K562 (cell line): ENCODE results near the gene PTH1R. TPM values are rescaled to one million over a fixed set of nuclear protein-coding genes. Genes with fewer than 3 reads are reported as not detected.

Experiments
- ATAC-seq: fragments of 200-7000 bp; cut with Tn5 transposase; 3 replicates; pipeline ENCODE4 v1.9.1; 2020; ENCODE audit warnings: moderate library complexity
- BruUV-seq: library from RNA; stranded (reverse); fragments of 400-500 nt; replicated peaks from 2 replicates; lab custom pipeline; 2021; lab: Mats Ljungman, UMichigan
- CTCF ChIA-PET: fragments of 300-600 bp; formaldehyde crosslinking; extraction: SDS; loops from one replicate; lab custom pipeline; 2021; ENCODE audit warnings: low intra/inter-chr PET ratio; lab: Yijun Ruan, JAX
- POLR2A ChIA-PET: fragments of 300-600, 350-650 bp; sonication (Branson Sonifier 250); formaldehyde crosslinking; extraction: SDS; loops from one replicate; lab custom pipeline; 2021; ENCODE audit warnings: antibody characterized with exemption, inconsistent platforms; lab: Yijun Ruan, JAX
- DNase-seq, 4 experiments: peaks; one replicate each; pipeline versions ENCODE4 v3.0.0 to v3.0.0-alpha.2; 2011 to 2018; ENCODE audit warnings: low spot score in 3 of 4, mixed read lengths in 3 of 4; ENCODE audit errors: extremely low read depth in 1 of 4
- FAIRE-seq: peaks from 2 replicates; lab custom pipeline; 2011; peaks lifted over from hg19 to GRCh38; lab: Jason Lieb, UNC
- H2AFZ ChIP-seq: 2 replicates; pipeline ENCODE4 v1.6.0; 2011; ENCODE audit warnings: low read depth, low read length, control low read depth, inconsistent platforms
- H3K27ac ChIP-seq: fragments of 200-600 bp; 3 replicates; pipeline ENCODE4 v1.8.0; 2011; ENCODE audit warnings: low read depth, mild to moderate bottlenecking, control low read depth, inconsistent platforms, low read length, moderate library complexity, mixed read lengths; ENCODE audit errors: extremely low read depth
- H3K27me3 ChIP-seq, 2 experiments: fragments of 300-600 bp in 1 of 2; 2 replicates in 1 of 2; 3 replicates in 1 of 2; pipeline versions ENCODE4 v1.6.0 to v1.8.0; 2011; ENCODE audit warnings: inconsistent platforms in 2 of 2, low read length in 2 of 2, mild to moderate bottlenecking in 1 of 2, mixed read lengths in 1 of 2, moderate library complexity in 1 of 2; ENCODE audit not compliant: control insufficient read depth in 2 of 2, insufficient read depth in 2 of 2
- H3K36me3 ChIP-seq: fragments of 300-600 bp; 3 replicates; pipeline ENCODE4 v1.8.0; 2011; ENCODE audit warnings: mild to moderate bottlenecking, low read length, inconsistent platforms; ENCODE audit not compliant: control insufficient read depth, insufficient read depth
- H3K4me1 ChIP-seq, 2 experiments: fragments of 200-600 bp in 1 of 2; replicated peaks in 1 of 2; 2 replicates in 1 of 2; 3 replicates in 1 of 2; pipeline versions ENCODE4 v1.5.1 to v1.8.0; 2011; ENCODE audit warnings: inconsistent platforms in 2 of 2, low read length in 2 of 2, mild to moderate bottlenecking in 1 of 2, mixed read lengths in 1 of 2, moderate library complexity in 1 of 2; ENCODE audit not compliant: control insufficient read depth in 2 of 2, insufficient read depth in 2 of 2
- H3K4me2 ChIP-seq: 2 replicates; pipeline ENCODE4 v1.6.1; 2011; ENCODE audit warnings: low read length, control low read depth, inconsistent platforms, mixed read lengths; ENCODE audit not compliant: insufficient read depth
- H3K4me3 ChIP-seq: fragments of 200-600 bp; sonication (generic), shearing (Covaris generic); 2 replicates; pipeline ENCODE4 v1.5.1; 2016; ENCODE audit warnings: control low read depth, inconsistent platforms
- H3K79me2 ChIP-seq: fragments of 200-600 bp; 3 replicates; pipeline ENCODE4 v1.8.0; 2011; ENCODE audit warnings: low read length, inconsistent platforms; ENCODE audit not compliant: control insufficient read depth, insufficient read depth
- H3K9ac ChIP-seq, 2 experiments: 2 replicates each; pipeline versions ENCODE4 v1.6.0 to v1.6.1; 2011; ENCODE audit warnings: low read depth in 2 of 2, low read length in 2 of 2, control low read depth in 1 of 2, inconsistent platforms in 1 of 2, mild to moderate bottlenecking in 1 of 2, mixed read lengths in 1 of 2; ENCODE audit not compliant: insufficient read depth in 1 of 2
- H3K9me1 ChIP-seq: one replicate; pipeline ENCODE4 v1.6.0; 2011; ENCODE audit warnings: inconsistent platforms, mild to moderate bottlenecking, low read length, moderate library complexity; ENCODE audit not compliant: control insufficient read depth, insufficient read depth
- H3K9me3 ChIP-seq: replicated peaks from 2 replicates; pipeline ENCODE4 v1.5.1; 2011; ENCODE audit warnings: low read depth, low read length, inconsistent platforms; ENCODE audit not compliant: control insufficient read depth, insufficient read depth
- H4K20me1 ChIP-seq: replicated peaks from 2 replicates; pipeline ENCODE4 v1.6.1; 2011; ENCODE audit warnings: low read length, inconsistent platforms, mixed read lengths; ENCODE audit not compliant: control insufficient read depth, insufficient read depth
- ILF3 ChIP-seq: fragments of 450-650 bp; IDR thresholded peaks from 2 replicates; pipeline ENCODE4 v1.6.1; 2018; ENCODE audit warnings: antibody characterized with exemption, mild to moderate bottlenecking, moderate library complexity, borderline replicate concordance
- JUN ChIP-seq, 2 experiments: sonication (generic) in 1 of 2; formaldehyde crosslinking in 1 of 2; IDR thresholded peaks; 2 replicates each; pipeline versions ENCODE4 v1.6.1 to v1.8.0; 2012 to 2022; ENCODE audit warnings: borderline replicate concordance in 2 of 2, mild to moderate bottlenecking in 2 of 2, improper control_type of control experiment in 1 of 2, low read depth in 1 of 2, low read length in 1 of 2, missing genetic modification reagents in 1 of 2
- MCM5 ChIP-seq: fragments of 450-650 bp; IDR thresholded peaks from 2 replicates; pipeline ENCODE4 v1.6.1; 2016; ENCODE audit warnings: low read depth
- RFX7 ChIP-seq: fragments of 250-450 bp; sonication (Bioruptor Pico); IDR thresholded peaks from 2 replicates; pipeline ENCODE4 v1.5.1; 2021; ENCODE audit warnings: mild to moderate bottlenecking
- SMC3 ChIP-seq: conservative IDR thresholded peaks from 2 replicates; pipeline ENCODE4 v1.6.1; 2011; ENCODE audit warnings: low read depth, low read length, improper control_type of control experiment; ENCODE audit not compliant: insufficient read depth
- SREBF2 ChIP-seq: sonication (generic); formaldehyde crosslinking; IDR thresholded peaks from 2 replicates; pipeline ENCODE4 v1.4.0; 2020; ENCODE audit warnings: mild to moderate bottlenecking, missing genetic modification reagents
- STAT5B ChIP-seq: fragments of 250-450 bp; sonication (Bioruptor Pico); IDR thresholded peaks from 2 replicates; pipeline ENCODE4 v1.8.0; 2021; ENCODE audit warnings: mild to moderate bottlenecking, inconsistent platforms
- ZFPM2 ChIP-seq: fragments of 250-450 bp; sonication (Bioruptor Pico); IDR thresholded peaks from 2 replicates; pipeline ENCODE4 v1.5.1; 2022; ENCODE audit warnings: mild to moderate bottlenecking
- ZNF354B ChIP-seq: fragments of 250-450 bp; sonication (Bioruptor Pico); IDR thresholded peaks from 2 replicates; pipeline ENCODE4 v1.4.0; 2020
- ZNF766 ChIP-seq: fragments of 200-800 bp; sonication (Bioruptor generic); conservative IDR thresholded peaks from 2 replicates; pipeline ENCODE4 v1.6.1; 2016; ENCODE audit warnings: missing genetic modification characterization, missing compliant biosample characterization
- WGBS: fragments of 100-300 bp; shearing (Covaris generic); methylation state at CpG from one replicate; pipeline ENCODE4 v1.1.6; 2016; ENCODE audit warnings: low coverage, mixed read lengths; ENCODE audit not compliant: insufficient coverage; ENCODE audit errors: missing lambda C conversion rate; 5-methylcytosine and 5-hydroxymethylcytosine counted together
- in situ Hi-C: fragments of 300-500 bp; cut with MboI; formaldehyde crosslinking; loops from 4 replicates; pipeline ENCODE4 v1.15.0; 2018; ENCODE audit warnings: inconsistent platforms, mixed read lengths
- intact Hi-C: fragments of 100-400 bp; cut with micrococcal nuclease; formaldehyde crosslinking; loops from 2 replicates; pipeline ENCODE4 v1.14.2; 2022
- polyA plus RNA-seq, 8 experiments: library from polyadenylated mRNA; depleted of rRNA in 4 of 8; stranded (reverse) in 5 of 8; unstranded in 3 of 8; fragments of >200 nt; fragmentation: Nextera tagmentation in 2 of 8; fragmentation: Illumina TruSeq in 1 of 8; extraction: Ambion mirVana in 2 of 8; extraction: Trizol in 1 of 8; gene quantifications; 2 replicates each; pipeline versions ENCODE4 v1.2.1 to v1.2.3, GENCODE V29; 2011 to 2014; ENCODE audit warnings: inconsistent platforms in 1 of 8, missing spikeins in 1 of 8
- total RNA-seq, 7 experiments: library from RNA; depleted of rRNA in 6 of 7; stranded (reverse); fragments of >200 nt in 6 of 7; fragmentation: Illumina TruSeq in 2 of 7; extraction: Trizol in 2 of 7; gene quantifications; 2 replicates each; pipeline versions ENCODE4 v1.2.1 to v1.2.3, GENCODE V29; 2011 to 2021; ENCODE audit warnings: low replicate concordance in 1 of 7

Gene PTH1R
- total and polyA plus RNA-seq, 9 of the 15 experiments (the other 6 are each of a cell fraction or from before 2014, with no cell fraction given), result not detected

DNA sequence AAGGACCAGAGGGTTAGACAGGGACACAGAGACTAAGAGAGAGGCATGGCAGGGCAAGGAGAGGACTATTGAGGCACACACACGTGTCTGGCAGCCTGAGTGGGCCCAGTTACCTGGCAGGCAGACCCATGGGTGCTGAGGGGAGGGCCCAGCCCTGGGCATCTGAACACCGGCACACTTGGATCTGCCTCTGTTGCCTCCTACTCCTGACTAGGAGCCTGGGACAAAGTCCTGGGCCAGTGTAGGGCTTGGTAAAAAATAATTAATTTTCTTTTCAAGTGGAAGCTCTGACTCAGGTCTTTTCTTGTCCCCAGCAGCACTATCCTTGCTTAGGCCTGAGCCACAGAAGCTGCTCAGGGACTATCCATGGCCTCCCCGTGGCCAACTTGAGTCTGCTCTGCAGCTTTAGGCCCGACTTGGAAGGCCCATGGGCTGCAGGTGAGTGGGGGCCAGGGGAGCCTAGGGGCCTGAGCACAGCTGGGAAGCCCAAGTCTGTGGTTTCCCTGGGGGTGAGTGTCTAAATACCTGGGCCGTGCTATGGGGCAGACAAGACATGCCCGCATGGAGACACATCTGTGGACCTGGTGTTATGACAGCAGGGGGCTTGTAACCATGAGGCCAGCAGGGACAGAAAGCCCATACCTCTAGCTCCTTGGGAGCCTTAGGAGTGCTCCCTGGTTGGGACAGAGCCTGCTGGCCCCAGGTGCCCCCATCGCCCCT lies at the start of gene PTH1R (continued):
- no peak for TF ChIP-seq ZNF766
- TF ChIP-seq SMC3, result no peak
- no peak for TF ChIP-seq ZFPM2 (CRISPR knock-in tag)
- TF ChIP-seq JUN (IDR thresholded peaks at IDR 0.05; ENCODE audit: borderline replicate concordance, low read depth, low read length), result no peak
- TF ChIP-seq JUN (CRISPR knock-in tag; IDR thresholded peaks at IDR 0.05; ENCODE audit: borderline replicate concordance), result no peak

DNA sequence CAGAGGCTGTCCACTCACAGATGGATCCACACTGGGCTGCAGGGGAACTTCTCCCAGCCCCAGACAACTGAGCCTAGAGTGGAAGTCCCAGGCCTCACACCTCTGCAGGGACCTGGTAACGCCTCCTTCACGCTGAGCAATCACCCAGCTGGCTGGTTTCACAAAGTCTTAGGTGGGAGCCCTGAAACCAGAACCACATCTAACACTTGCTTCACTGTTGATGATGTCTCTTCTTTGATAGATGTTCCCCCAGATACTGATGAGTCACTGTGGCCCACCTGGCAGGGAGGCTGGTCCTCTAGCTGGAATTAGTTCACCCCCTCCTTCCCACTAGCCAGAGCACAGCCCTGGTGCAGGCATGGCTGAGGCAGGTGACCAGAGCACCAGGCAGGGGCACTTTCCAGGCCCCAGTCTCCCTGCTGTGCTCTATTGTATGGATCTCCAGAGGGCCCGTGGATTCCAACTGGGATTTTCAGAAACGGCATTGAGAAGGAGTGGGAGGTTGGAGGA lies 47.8 kb upstream of the PTH1R start:
- TF ChIP-seq ILF3 (no peak), ZNF354B (no peak), STAT5B (CRISPR knock-in tag) (no peak), MCM5 (no peak), RFX7 (CRISPR knock-in tag) (no peak), SREBF2 (CRISPR knock-in tag) (no peak)
- TF ChIP-seq, all 486 proteins: peak for 0
- peaks cover 0 to 11% of the 10 kb centered on the region in 2 experiments; a peak in 2 of 5 replicates for H3K4me1 ChIP-seq
- no peaks in the 10 kb centered on the region for H3K36me3 ChIP-seq
- WGBS, result 0% methylated on average over 4 of the region's 4 CpGs
- ChIA-PET CTCF (no interaction called here), POLR2A (no interaction called here)
- intact Hi-C loops (no loop called here), in situ Hi-C loops (no loop called here)
- H3K9me1 ChIP-seq, result no peaks in the 10 kb centered on the region
- peaks cover 29 to 39% of the 10 kb centered on the region in 2 experiments for H3K27me3 ChIP-seq
- ATAC-seq (no peak), DNase-seq (no peak), FAIRE-seq (no peak)
- H3K9me3 ChIP-seq, result no peaks in the 10 kb centered on the region
- no peak overlapping the region for H3K27ac ChIP-seq
- no TSS peak for BruUV-seq
- H3K4me2 ChIP-seq, result no peak overlapping the region
- no peaks in the 10 kb centered on the region for H3K79me2 ChIP-seq
- H3K4me3 ChIP-seq, result no peak overlapping the region
- no peak overlapping the region for H2AFZ ChIP-seq
- H3K9ac ChIP-seq, result no peak overlapping the region
- no peaks in the 10 kb centered on the region for H4K20me1 ChIP-seq
